ENCODE results near the gene RTTN. TPM values are rescaled to one million over a fixed set of nuclear protein-coding genes. Genes with fewer than 3 reads are reported as not detected.
A peak's percentile ranks its signal among the peaks of the same experiment; 100 is the strongest.

RTTN gene
- total and polyA plus RNA-seq, 10 of the 15 experiments (the other 5 are each of a cell fraction or from before 2014, with no cell fraction given): 9.4 to 36.6 (median 15.7) TPM

- TF ChIP-seq ZBTB40 (IDR thresholded peaks at IDR 0.05; ENCODE audit: borderline replicate concordance) (no peak), PKNOX1 (IDR thresholded peaks at IDR 0.05) (peak; percentile 79), MTA3 (IDR thresholded peaks at IDR 0.05; ENCODE audit: borderline replicate concordance, low read length) (no peak; the same call in 1 of the 2 replicates), TCF7 (IDR thresholded peaks at IDR 0.05; ENCODE audit: borderline replicate concordance) (peak; percentile 57; the same call in 1 of the 2 replicates), ZBTB33 (IDR thresholded peaks at IDR 0.05) (peak; percentile 44; the same call in 1 of the 2 replicates), ATF2 (IDR thresholded peaks at IDR 0.05; ENCODE audit: low read length) (peak; percentile 70; the same call in 1 of the 2 replicates), POLR2AphosphoS2 (IDR thresholded peaks at IDR 0.05; ENCODE audit: low read depth, low read length) (no peak), EED (IDR thresholded peaks at IDR 0.05; ENCODE audit: low read depth) (peak; percentile 70), NFIC (IDR thresholded peaks at IDR 0.05; ENCODE audit: low read depth, low read length) (peak; percentile 88), TCF12 (IDR thresholded peaks at IDR 0.05; ENCODE audit: low read depth, low read length) (0 out of 2 replicates have a peak, but pooled peaks have one; percentile 32), ZBED1 (IDR thresholded peaks at IDR 0.05; ENCODE audit: borderline replicate concordance) (peak; percentile 73), RCOR1 (conservative IDR thresholded peaks at IDR 0.05; ENCODE audit: low read depth, low read length) (no peak), RB1 (IDR thresholded peaks at IDR 0.05; ENCODE audit: borderline replicate concordance) (no peak), PML (IDR thresholded peaks at IDR 0.05; ENCODE audit: low read length) (0 out of 2 replicates have a peak, but pooled peaks have one; percentile 24), TCF3 (IDR thresholded peaks at IDR 0.05; ENCODE audit: borderline replicate concordance, insufficient read depth, low read depth, low read length) (0 out of 2 replicates have a peak, but pooled peaks have one; percentile 52), FOXM1 (IDR thresholded peaks at IDR 0.05; ENCODE audit: low read depth, low read length) (peak; percentile 52; the same call in 1 of the 2 replicates), RELB (IDR thresholded peaks at IDR 0.05; ENCODE audit: low read depth) (0 out of 2 replicates have a peak, but pooled peaks have one; percentile 30), JUNB (IDR thresholded peaks at IDR 0.05) (peak; percentile 88), RUNX3 (IDR thresholded peaks at IDR 0.05; ENCODE audit: low read length) (peak; percentile 69; the same call in 1 of the 2 replicates)
These were observed 226.5 kb downstream of the RTTN start (continued) for GRCh38 chr18:69978732-69979715.
